T-helper 2 cell treated with Interferon-gamma antibody and Interleukin-4, amounts not matched to agents 100 ng/mL and 5 ng/mL, for 36 hours (primary cell): Measurements from ENCODE around the gene ARSK. TPM values are rescaled to one million over a fixed set of nuclear protein-coding genes. Genes with fewer than 3 reads are reported as not detected.

Experiments used
- intact Hi-C: fragments of 100-400 bp; cut with micrococcal nuclease; formaldehyde crosslinking; loops from one replicate; pipeline ENCODE4 v1.15.1; 2023
- total RNA-seq: library from RNA; stranded (reverse); gene quantifications from 2 replicates; pipeline ENCODE4 v1.2.3, GENCODE V29; 2022

Gene ARSK, protein sequence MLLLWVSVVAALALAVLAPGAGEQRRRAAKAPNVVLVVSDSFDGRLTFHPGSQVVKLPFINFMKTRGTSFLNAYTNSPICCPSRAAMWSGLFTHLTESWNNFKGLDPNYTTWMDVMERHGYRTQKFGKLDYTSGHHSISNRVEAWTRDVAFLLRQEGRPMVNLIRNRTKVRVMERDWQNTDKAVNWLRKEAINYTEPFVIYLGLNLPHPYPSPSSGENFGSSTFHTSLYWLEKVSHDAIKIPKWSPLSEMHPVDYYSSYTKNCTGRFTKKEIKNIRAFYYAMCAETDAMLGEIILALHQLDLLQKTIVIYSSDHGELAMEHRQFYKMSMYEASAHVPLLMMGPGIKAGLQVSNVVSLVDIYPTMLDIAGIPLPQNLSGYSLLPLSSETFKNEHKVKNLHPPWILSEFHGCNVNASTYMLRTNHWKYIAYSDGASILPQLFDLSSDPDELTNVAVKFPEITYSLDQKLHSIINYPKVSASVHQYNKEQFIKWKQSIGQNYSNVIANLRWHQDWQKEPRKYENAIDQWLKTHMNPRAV
- total RNA-seq = 4.0 and 4.2 TPM in 2 replicates

DNA sequence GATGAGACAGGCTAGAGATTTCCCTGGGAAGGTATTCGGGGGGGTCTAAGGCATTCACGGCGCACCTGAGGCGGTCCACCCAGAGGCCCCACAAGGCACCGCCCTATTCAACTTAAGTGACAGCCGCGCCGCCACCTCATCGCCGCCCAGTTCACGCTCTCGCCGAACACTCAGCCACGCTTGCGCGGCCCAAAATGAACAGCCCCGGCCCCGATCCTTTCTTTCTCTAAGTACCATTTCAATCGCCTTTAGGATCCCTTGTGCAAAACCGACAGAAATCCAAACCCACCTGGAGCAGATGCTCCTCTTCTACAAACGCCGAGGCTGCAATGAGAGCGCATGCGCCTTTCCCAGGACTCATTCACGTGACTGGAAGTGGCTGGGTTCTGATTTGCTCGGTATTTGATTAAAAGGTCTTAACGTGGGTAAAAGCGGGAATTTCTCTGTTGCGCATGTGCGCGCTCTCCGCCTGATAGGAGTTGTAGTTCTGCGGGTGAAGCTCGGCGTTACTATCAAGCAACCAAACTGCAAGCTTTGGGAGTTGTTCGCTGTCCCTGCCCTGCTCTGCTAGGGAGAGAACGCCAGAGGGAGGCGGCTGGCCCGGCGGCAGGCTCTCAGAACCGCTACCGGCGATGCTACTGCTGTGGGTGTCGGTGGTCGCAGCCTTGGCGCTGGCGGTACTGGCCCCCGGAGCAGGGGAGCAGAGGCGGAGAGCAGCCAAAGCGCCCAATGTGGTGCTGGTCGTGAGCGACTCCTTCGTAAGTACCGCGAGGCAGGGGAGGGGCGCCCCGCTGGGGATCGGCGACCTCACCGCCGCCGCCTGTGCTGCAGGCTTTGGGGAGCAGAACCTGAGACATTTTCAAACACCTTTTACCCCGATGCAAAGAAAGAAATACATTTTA is at the start of gene ARSK, which contains the start of gene SKIC3:
Gene ARSK (plus strand): TSS at position 455 of the 902 bp plus-strand sequence. CDS start 178 bp downstream, at position 633.
Gene SKIC3 (minus strand): TSS at position 331 of the 902 bp plus-strand sequence. CDS start 7,827 bp downstream, outside the sequence.
- intact Hi-C loops = loop anchor here (1.0 to 10.0 kb wide), 11 partner anchors 36 to 1628 kb away; partner anchors contain the start of genes ELL2, GLRX, KIAA0825 and MCTP1

DNA sequence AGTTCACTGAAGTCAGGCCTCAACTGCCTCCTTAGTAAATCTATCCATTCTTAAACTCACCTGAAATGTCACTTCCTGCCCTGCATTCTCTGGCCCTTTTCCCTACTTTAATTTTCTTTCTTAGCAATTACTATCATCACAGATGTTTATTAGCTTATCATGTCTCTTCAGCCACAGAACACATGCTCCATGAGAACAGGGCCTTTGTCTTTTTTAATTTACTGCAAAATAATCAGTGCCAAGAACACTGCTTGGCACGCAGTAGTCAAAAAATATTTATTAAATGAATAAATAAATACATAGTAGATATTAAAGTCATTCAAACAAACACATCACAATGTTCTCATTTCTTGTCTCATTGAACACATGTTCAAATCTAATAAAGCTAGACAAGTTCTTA is 46.4 kb upstream of the ARSK start:
- intact Hi-C loops = no loop called here

DNA sequence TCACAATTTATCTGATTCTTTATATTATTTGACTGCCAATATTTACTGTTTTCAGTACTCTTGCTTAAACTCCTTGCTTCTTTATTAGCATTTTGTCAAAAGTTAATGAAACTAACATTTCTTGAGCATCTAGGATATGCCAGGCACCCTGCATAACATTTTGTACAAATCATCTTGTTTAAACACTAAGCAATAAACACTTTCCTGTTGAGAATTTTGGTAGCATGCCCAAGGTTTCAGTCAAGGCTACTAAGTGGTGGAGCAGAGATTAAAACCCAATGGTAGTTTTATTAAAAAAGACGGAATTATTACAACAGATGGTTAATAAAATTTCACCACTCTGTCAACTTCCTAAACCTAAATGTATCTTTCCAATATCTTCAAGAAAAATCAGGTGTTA is 43.3 kb upstream of the ARSK start:
- intact Hi-C loops = no loop called here

DNA sequence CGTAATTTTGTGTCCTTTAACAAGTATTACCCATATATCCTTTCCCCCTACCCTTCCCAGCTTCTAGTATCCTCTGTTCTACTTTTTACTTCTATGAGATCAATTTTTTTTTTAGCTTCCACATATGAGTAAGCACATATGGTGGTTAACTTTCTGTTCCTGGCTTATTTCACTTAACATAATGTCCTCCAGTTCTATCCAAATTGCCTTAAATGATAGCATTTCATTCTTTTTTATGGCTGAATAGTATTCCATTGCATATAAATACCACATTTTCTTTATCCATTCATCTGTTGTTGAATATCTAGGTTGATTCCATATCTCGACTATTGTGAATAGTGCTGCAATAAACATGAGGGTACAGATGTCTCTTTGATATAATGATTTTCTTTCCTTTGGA is 36.5 kb upstream of the ARSK start:
- intact Hi-C loops = no loop called here

DNA sequence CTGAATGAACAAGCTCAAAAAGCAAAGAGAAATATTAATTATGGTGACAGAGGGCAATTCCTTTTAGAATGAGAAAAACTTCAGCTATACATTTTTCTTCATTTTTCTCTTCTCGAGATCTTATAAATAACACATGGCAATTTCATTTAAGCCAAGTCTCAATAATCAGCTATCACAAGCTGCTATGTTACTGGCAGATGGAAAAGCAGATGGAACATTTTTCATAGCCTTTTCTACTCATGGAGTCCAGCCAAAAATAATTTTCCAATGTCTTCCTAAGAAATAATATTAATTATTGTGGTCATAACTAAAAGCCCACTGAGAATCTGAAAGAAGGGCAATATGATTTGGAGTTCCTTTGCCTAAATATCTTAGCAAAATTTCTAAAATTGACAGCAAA is 35.8 kb upstream of the ARSK start:
- intact Hi-C loops = no loop called here

DNA sequence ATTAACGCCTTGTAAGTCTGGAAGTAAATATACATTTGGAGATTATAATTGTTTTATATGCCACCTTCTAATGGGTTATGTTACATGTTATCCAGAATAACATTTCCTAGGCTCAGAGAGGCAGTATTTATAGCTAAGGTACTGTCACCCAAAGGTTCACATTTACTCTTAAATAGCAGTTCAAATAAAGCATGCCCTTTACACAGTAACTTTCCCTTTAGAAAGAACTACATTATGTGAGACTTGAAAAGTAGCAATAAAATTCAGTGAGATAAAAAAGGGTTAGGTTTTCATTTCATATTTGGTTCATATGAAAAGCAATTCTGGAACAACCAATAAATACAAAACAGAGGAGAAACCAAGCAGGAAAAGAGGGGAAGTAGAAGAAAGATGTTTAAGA is 35.2 kb upstream of the ARSK start:
- intact Hi-C loops = no loop called here

DNA sequence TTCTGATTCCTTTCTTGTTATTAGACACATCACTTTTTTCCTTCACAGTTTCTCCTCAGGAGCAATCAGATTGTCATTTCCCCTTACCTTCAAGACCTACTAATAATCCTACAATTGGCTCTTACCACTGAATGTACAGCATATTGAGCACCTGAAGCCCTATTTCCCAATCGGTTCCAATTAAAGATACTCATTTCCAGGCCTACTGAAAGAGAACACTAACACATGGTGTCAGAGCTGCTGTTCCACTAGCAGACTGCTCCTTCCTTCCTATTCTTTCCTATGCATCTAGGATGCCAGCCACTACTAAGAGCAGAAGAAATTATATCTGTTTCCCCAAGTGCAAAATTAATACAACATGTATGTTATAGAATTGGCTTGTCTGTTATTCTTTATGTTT is 34.7 kb upstream of the ARSK start:
- intact Hi-C loops = no loop called here

DNA sequence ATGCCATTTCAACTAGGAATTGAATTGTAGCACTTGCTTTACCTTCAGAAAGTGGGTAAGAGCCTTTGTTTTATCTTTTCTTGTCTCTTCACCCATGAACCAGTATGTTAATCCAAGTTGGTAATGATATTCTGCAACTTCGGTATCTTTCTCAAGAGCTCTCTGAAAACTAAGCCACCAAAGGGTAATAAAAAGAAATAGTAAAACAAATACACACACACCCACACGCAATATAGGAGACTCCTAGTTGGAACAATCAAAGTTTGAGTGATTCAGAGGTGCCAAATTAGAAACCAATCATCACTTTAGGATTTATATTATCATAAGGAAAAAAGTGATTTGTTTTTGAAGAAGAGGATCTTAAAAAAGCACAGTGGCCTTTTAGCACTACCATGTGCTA is 30.5 kb upstream of the ARSK start:
- intact Hi-C loops = no loop called here

DNA sequence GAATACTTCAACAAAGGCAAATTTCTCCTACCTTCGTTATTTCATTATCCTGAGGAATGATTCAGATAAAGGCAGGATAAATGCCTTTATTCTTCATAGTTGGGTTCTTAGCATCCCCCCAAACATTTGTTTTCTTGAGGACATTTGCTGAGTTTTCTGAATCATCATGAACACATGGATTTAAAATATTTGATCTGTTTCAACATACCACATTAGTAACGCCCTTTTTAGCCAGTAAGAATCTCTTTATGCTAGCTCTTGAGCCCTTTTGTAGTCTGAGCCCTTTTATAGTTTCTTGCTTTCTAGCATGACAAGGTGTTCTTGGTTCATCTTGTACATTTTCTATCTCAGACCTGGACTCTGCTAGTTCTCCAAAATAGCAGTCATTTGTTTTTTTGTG is 28.0 kb upstream of the ARSK start:
- intact Hi-C loops = no loop called here

DNA sequence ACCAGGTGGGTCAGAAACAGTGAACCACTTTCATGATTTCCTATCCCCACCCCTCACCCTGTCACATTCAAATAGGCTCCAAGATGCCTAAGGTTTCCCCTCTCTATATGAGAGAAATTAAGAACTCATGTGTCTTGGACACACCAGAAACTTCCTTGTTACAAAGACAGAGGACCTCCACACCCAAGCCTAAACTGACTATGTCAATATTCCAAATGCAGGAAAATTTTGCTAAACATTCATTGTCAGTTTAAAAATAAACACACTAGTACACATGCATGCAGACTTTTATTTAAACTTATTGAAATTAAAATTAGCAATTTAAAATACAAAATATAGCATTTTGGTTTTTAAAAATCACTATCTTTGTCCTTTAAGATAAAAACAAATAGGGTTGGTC is 26.3 kb upstream of the ARSK start:
- intact Hi-C loops = no loop called here

DNA sequence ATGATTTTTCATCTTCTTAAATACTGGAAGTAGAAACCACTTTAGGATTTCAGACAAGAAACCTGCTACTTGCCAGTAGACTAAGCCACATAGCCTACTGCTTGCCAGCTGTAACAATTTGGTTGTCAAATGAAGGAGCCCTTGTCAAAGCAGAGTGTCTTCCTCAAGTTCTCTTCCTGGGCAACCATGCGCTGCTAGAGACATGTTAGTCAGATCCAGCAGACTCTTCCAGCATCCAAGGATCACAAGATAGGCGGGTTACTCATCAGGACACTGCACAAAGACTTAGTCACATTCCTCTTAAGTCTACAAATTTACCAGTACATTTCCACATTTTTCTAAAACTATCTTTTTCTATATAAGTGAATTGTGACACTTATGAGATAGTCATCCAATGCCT is 24.5 kb upstream of the ARSK start:
- intact Hi-C loops = no loop called here

DNA sequence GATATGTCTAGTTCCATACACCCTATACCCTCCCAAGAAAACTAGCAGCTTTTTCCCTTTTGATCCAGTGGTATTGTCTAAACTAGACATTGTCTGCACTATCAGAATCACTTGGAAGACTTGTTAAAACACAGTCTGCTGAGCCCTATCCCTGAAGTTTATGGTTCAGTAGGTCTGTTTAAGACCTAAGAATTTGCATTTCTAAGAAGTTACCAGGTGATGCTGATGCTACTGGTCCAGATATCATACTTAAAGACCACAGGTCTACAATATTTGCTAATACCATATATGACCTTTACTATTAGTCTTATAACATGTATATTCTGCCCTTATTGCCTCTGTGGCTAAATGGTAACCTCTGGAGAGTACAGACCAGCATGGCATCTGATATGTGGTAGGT is 23.4 kb upstream of the ARSK start:
- intact Hi-C loops = no loop called here

DNA sequence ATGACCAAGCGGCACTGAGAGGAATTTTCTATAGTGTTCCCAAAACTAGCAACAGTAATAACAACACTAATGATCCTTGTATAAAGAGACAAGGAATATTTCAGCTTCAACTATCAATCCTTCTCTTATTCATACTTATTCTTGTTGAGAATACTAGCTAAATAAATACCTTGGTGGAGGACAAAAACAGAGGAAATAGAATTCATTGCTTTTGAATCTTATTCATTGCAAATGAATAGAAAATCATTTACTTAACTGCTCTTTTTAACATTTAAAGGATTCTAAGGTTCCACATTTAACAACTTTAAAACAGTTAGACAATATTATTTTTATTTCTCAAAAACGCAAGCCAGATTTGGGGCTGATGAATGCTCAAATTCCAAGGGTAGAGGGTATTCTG is 22.5 kb upstream of the ARSK start:
- intact Hi-C loops = no loop called here

DNA sequence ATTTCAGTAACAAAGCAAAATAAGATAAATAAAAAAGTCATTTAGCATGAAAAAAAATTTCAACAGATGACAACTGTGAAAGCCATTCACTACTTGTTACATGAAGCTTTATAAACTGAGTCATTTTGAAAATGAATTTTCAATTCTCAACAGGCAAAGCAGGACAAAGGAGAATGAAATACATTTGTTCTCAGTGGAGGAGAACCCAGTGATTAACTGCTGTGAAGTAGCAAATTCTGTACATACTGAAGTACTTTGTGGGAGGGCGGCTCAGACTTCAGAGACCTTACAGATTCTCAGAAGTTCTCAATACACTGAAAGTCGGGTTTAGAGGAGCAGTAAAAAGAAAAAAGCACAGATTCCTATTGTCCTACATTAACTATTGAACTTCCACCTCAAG is 21.8 kb upstream of the ARSK start:
- intact Hi-C loops = no loop called here

DNA sequence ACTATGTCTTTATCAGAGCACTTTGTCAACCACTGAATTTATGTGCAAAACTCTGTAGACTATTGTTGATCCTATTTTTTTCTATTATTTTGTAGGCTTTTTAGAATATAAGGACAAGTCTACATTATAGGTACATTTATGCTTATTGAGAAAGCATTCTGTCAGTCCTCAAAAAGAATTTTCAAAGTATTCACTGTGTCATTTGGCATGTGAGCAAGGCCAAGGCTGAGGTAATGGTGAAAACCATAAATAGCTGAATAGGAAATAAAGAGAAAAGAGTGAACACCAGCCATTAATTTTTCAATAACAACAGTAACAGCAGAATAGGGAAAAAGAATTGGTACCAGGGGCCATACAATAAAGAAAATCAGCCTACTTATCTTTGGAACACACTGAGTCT is 21.1 kb upstream of the ARSK start:
- intact Hi-C loops = no loop called here

DNA sequence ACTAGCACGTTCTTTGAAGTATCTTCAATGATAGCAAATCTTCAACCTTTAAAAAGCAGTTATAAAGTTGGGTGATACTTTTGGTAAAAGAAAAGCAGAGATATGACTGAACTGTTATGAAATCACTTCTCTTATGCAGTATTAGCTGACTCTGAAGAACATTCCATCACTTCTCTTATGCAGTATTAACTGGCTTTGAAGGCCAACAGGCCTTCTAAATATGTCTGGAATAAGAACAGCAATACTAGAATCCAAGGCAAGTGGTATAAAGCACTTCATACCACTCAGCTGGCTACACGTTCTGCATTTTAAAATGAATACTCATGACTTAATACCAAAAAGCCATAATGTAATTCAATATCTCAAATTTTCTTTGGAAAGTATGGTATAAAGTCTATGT is 17.4 kb upstream of the ARSK start:
- intact Hi-C loops = no loop called here

DNA sequence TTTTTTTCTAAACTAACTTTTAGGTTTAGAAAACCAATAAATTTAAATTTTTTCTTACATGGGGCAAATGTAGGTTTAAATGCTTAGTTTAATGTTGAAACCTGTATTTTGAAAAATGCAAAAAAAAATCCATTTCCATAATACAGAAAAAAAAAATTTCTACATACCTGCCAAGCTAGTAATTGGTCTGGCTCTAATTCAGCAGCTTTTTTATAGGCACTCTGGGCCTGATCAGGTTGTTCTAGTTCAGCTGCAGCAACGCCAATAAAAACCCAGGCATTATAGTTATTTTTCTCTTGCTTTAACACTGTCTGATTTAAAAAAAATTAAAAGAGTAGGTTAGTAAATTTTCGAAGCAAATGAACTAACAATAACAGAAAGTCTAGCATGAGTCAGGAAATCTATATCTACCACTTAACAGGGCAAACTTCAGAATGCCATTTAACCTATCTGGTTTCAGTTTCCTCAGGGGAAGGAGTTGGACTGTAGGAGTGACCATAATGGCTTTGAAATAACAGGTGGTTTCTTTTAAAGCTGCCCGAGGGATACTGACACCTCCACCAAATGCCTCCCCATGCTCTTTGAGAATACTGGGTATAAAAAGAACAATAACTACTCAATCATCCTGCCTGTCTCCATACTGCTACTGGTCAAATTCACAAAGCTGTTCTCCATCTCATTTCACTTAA is 11.7 kb upstream of the ARSK start:
- intact Hi-C loops = no loop called here

DNA sequence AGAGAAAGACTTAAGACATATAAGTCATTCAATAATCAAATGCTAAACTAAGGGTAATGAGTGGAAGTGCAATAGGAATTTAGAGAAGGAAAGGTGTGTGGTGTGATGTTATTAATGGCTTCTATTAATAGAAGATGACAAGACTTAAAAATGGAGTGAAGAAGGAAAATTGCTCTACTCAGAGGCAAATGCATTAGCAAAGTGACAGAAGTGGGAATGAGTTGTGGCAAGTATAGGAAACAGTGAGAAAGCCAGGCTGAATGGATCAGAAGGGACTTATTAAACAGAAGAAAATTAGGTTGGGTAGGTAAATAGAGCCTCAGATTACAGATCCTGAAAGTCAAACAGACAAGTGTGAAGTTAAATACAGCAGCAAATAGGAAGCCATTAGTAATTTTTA is 5.9 kb upstream of the ARSK start:
- intact Hi-C loops = no loop called here

DNA sequence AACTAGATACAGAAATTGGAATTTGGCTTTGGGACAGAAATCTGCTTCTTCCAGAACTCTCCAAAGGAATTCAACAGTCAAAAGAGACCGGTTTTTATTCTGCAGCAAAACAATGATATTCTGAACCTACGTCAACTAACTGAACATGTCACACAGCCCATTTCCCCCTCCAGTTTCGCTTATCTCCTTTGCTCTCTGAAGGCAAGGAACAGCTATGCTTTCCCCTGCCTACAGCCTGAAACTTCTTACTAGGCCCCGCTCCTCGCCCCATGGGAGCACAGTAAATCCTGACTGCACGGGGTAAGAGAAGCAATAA is 612 bp upstream of the ARSK start:
- intact Hi-C loops = loop anchor here (1.0 to 10.0 kb wide), 8 partner anchors 78 to 1629 kb away; partner anchors contain the start of genes ELL2, GLRX, KIAA0825 and MCTP1

DNA sequence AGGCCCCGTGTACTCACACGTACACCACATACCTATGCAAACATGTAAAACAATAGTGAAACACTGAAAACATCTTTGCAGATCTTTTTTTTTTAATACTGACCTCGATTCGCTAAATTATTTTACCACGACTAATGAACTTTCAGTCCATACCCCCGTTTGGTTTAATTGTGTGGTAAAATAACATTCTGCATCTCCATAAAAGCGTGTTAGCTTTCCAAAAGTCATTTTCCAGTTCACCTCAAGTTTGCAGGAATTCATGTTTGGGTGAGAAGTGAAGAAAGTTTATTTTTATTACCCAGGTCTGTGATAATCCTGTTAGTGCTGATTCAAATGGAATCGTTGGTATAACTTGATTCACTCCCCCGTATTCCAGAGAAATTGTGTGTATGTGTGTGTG is 652 bp downstream of the ARSK start:
- intact Hi-C loops = loop anchor here (1.0 to 10.0 kb wide), 7 partner anchors 36 to 1627 kb away; partner anchors contain the start of genes KIAA0825, MCTP1, RIOK2 and SLF1

DNA sequence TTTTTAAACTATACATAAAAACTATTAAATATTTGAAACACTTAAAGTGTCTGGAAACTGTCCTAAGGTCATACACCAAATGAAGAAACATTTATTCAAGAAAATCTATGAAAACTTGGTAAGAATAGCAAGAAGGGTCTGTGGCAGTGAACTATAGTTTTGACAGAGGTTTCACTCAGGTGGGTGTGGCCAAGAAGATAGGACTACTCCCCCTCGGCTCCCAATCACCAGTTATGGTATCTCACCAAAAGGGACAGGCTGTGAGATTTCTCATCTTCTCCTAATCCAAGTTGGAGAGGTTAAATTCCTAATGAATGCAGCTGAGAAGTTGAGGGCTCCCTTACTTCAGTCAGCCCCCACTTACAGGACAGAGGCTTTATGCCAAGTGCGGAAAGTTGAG is 2.9 kb downstream of the ARSK start:
- intact Hi-C loops = loop anchor here (5.0 to 10.0 kb wide), 2 partner anchors 273 to 289 kb away; partner anchors contain the start of gene MCTP1
